ENCODE results near the gene CCS. TPM values are rescaled to one million over a fixed set of nuclear protein-coding genes. Genes with fewer than 3 reads are reported as not detected.

CCS gene
- total and polyA plus RNA-seq, 2 experiments from 2014 or later = 41.5 to 97.8 TPM

DNA sequence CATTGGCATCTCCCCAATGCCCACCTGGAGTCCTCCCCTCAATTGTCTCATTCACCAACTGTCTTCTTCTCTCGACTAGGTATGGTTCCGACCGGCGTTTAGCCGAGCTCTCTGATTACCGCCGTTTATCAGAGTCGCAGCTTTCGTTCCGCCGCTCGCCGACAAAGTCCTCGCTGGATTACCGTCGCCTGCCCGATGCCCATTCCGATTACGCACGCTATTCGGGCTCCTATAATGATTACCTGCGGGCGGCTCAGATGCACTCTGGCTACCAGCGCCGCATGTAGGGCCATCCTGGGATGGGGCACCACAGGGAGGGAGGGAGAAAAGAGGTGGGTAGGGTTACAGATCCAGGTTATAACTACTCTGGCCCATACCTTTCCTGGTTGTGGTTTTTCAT, 33.4 kb downstream of the CCS start:
- Histone ChIP-seq H3K9me2 (replicated peaks; ENCODE audit: insufficient read depth) (no peaks in the 10 kb centered on the region), H3K9me3 (ENCODE audit: low read depth) (no peaks in the 10 kb centered on the region), H3K4me3 (no peak overlapping the region), H2AFZ (no peak overlapping the region), H3K4me1 (ENCODE audit: insufficient read depth) (peaks cover 4% of the 10 kb centered on the region), H3K4me2 (no peak overlapping the region), H3K36me3 (replicated peaks; ENCODE audit: insufficient read depth, low read depth) (no peaks in the 10 kb centered on the region), H3K27ac (no peak overlapping the region), H3K27me3 (no peaks in the 10 kb centered on the region), H3K79me2 (peaks cover 100% of the 10 kb centered on the region), H4K20me1 (ENCODE audit: insufficient read depth, poor library complexity, severe bottlenecking) (peaks cover 98% of the 10 kb centered on the region)
- whole genome bisulfite sequencing (ENCODE audit: low lambda C conversion rate, missing lambda C conversion rate) = 98% methylated on average over 23 of the region's 25 CpGs
- TF ChIP-seq EZH2phosphoT487 (IDR thresholded peaks at IDR 0.05; ENCODE audit: low read depth, severe bottlenecking, unreplicated experiment) (no peak), EZH2 (IDR thresholded peaks at IDR 0.05; ENCODE audit: borderline replicate concordance) (no peak)
- TF ChIP-seq, protein P1, sequence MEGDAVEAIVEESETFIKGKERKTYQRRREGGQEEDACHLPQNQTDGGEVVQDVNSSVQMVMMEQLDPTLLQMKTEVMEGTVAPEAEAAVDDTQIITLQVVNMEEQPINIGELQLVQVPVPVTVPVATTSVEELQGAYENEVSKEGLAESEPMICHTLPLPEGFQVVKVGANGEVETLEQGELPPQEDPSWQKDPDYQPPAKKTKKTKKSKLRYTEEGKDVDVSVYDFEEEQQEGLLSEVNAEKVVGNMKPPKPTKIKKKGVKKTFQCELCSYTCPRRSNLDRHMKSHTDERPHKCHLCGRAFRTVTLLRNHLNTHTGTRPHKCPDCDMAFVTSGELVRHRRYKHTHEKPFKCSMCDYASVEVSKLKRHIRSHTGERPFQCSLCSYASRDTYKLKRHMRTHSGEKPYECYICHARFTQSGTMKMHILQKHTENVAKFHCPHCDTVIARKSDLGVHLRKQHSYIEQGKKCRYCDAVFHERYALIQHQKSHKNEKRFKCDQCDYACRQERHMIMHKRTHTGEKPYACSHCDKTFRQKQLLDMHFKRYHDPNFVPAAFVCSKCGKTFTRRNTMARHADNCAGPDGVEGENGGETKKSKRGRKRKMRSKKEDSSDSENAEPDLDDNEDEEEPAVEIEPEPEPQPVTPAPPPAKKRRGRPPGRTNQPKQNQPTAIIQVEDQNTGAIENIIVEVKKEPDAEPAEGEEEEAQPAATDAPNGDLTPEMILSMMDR (IDR thresholded peaks at IDR 0.05; ENCODE audit: poor library complexity) = no peak
- DNase-seq (ENCODE audit: low spot score) = no peak

DNA sequence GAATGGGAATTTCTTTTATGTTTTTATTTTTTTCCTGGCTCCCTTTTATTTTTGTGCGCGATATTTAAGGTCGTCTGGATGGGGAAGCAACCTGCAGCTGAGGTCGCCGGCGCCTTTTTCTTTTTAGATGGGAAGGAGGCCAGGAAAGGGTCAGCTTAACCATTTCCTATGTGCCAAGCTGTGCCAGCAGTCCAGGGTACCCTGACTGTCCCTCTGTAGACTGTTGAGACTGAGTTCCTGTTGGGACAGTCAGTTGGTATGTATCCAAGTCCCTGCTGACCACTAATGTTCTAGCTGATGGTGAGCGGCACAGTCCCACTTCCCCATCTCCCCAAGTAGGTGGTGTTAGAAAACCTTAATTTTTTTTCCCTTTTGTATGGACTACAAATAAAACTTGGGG, 33.9 kb downstream of the CCS start:
- H3K27ac ChIP-seq = no peak overlapping the region
- peaks cover 2% of the 10 kb centered on the region for H3K4me1 ChIP-seq (ENCODE audit: insufficient read depth)
- over 99% methylated on average over 7 of the region's 7 CpGs for WGBS (ENCODE audit: low lambda C conversion rate, missing lambda C conversion rate)
- no peak for TF ChIP-seq EZH2phosphoT487 (IDR thresholded peaks at IDR 0.05; ENCODE audit: low read depth, severe bottlenecking, unreplicated experiment)
- TF ChIP-seq, protein P1 (IDR thresholded peaks at IDR 0.05; ENCODE audit: poor library complexity) = no peak
- TF ChIP-seq EZH2 (IDR thresholded peaks at IDR 0.05; ENCODE audit: borderline replicate concordance) = no peak
- H3K9me2 ChIP-seq (replicated peaks; ENCODE audit: insufficient read depth) = no peaks in the 10 kb centered on the region
- no peaks in the 10 kb centered on the region for H3K9me3 ChIP-seq (ENCODE audit: low read depth)
- no peak overlapping the region for H3K4me2 ChIP-seq
- H3K36me3 ChIP-seq (replicated peaks; ENCODE audit: insufficient read depth, low read depth) = no peaks in the 10 kb centered on the region
- H2AFZ ChIP-seq = no peak overlapping the region
- H3K79me2 ChIP-seq = peaks cover 100% of the 10 kb centered on the region
- DNase-seq (ENCODE audit: low spot score) = no peak
- no peak overlapping the region for H3K4me3 ChIP-seq
- H3K27me3 ChIP-seq = no peaks in the 10 kb centered on the region
- peaks cover 98% of the 10 kb centered on the region for H4K20me1 ChIP-seq (ENCODE audit: insufficient read depth, poor library complexity, severe bottlenecking)

DNA sequence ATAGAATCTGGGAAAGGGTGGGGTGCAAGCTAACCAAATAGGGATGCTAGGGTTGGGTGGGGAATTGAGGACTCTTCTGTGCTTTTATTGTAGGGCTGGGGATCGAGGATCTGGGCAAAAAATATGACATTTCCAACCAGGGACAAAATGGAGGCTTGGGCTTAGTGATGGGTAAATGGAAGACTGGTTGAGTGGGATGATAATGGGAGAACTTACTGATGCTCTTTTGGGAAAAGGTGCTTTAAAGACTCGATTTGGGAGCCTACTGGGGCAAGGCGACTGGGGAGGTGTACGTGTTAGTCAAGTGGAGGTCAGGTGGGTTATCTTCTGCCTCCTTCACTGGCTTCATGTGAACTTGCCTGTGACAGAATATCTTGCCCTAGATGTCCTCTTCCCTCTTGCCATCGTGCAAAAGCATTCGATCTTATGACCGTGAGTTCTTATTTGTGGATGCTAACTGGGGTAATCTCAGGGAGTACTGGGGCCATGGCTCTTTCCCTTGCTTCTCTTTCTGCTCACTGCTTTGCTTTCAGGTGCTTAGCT, 35.1 kb downstream of the CCS start:
- no peaks in the 10 kb centered on the region for H3K36me3 ChIP-seq (replicated peaks; ENCODE audit: insufficient read depth, low read depth)

More for the DNA sequence above, 35.1 kb downstream of the CCS start:
- 98% methylated on average over 7 of the region's 7 CpGs for WGBS (ENCODE audit: low lambda C conversion rate, missing lambda C conversion rate)
- Histone ChIP-seq H3K4me2 (no peak overlapping the region), H3K4me1 (ENCODE audit: insufficient read depth) (no peaks in the 10 kb centered on the region), H3K27me3 (no peaks in the 10 kb centered on the region), H3K9me2 (replicated peaks; ENCODE audit: insufficient read depth) (no peaks in the 10 kb centered on the region), H3K79me2 (peaks cover 100% of the 10 kb centered on the region), H3K9me3 (ENCODE audit: low read depth) (no peaks in the 10 kb centered on the region), H3K4me3 (no peak overlapping the region), H3K27ac (no peak overlapping the region), H2AFZ (no peak overlapping the region), H4K20me1 (ENCODE audit: insufficient read depth, poor library complexity, severe bottlenecking) (peaks cover 98% of the 10 kb centered on the region)
- DNase-seq (ENCODE audit: low spot score) = no peak
- TF ChIP-seq EZH2phosphoT487 (IDR thresholded peaks at IDR 0.05; ENCODE audit: low read depth, severe bottlenecking, unreplicated experiment) = no peak
- no peak for TF ChIP-seq EZH2 (IDR thresholded peaks at IDR 0.05; ENCODE audit: borderline replicate concordance)
- TF ChIP-seq, protein P1 (IDR thresholded peaks at IDR 0.05; ENCODE audit: poor library complexity) = no peak

Data from hepatocyte (in vitro differentiated cells).